ENCODE results near the gene PHACTR3.

GRCh38 chr20:59611286-59611685, 6.9 kb downstream of the PHACTR3 start:
- TF ChIP-seq FOSL2 (IDR thresholded peaks at IDR 0.05) (no peak), FOSL2 (CRISPR knock-in tag; IDR thresholded peaks at IDR 0.05) (no peak), EHMT2 (IDR thresholded peaks at IDR 0.05; ENCODE audit: low read depth) (no peak), BHLHE40 (IDR thresholded peaks at IDR 0.05; ENCODE audit: low read depth, low read length) (no peak), ZFP36 (IDR thresholded peaks at IDR 0.05; ENCODE audit: borderline replicate concordance, partially characterized antibody) (no peak), EHF (CRISPR knock-in tag; IDR thresholded peaks at IDR 0.05) (no peak), POLR2A (IDR thresholded peaks at IDR 0.05; ENCODE audit: low read length) (no peak), CHD2 (IDR thresholded peaks at IDR 0.05; ENCODE audit: low read length, partially characterized antibody) (no peak), RAD21 (conservative IDR thresholded peaks at IDR 0.05 in 1 of 2, IDR thresholded peaks at IDR 0.05 in 1 of 2) (no peak), EP300 (IDR thresholded peaks at IDR 0.05) (no peak), HDAC2 (IDR thresholded peaks at IDR 0.05) (no peak)
- TF ChIP-seq, protein P1, sequence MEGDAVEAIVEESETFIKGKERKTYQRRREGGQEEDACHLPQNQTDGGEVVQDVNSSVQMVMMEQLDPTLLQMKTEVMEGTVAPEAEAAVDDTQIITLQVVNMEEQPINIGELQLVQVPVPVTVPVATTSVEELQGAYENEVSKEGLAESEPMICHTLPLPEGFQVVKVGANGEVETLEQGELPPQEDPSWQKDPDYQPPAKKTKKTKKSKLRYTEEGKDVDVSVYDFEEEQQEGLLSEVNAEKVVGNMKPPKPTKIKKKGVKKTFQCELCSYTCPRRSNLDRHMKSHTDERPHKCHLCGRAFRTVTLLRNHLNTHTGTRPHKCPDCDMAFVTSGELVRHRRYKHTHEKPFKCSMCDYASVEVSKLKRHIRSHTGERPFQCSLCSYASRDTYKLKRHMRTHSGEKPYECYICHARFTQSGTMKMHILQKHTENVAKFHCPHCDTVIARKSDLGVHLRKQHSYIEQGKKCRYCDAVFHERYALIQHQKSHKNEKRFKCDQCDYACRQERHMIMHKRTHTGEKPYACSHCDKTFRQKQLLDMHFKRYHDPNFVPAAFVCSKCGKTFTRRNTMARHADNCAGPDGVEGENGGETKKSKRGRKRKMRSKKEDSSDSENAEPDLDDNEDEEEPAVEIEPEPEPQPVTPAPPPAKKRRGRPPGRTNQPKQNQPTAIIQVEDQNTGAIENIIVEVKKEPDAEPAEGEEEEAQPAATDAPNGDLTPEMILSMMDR (IDR thresholded peaks at IDR 0.05) = no peak
- TF ChIP-seq, protein P2, sequence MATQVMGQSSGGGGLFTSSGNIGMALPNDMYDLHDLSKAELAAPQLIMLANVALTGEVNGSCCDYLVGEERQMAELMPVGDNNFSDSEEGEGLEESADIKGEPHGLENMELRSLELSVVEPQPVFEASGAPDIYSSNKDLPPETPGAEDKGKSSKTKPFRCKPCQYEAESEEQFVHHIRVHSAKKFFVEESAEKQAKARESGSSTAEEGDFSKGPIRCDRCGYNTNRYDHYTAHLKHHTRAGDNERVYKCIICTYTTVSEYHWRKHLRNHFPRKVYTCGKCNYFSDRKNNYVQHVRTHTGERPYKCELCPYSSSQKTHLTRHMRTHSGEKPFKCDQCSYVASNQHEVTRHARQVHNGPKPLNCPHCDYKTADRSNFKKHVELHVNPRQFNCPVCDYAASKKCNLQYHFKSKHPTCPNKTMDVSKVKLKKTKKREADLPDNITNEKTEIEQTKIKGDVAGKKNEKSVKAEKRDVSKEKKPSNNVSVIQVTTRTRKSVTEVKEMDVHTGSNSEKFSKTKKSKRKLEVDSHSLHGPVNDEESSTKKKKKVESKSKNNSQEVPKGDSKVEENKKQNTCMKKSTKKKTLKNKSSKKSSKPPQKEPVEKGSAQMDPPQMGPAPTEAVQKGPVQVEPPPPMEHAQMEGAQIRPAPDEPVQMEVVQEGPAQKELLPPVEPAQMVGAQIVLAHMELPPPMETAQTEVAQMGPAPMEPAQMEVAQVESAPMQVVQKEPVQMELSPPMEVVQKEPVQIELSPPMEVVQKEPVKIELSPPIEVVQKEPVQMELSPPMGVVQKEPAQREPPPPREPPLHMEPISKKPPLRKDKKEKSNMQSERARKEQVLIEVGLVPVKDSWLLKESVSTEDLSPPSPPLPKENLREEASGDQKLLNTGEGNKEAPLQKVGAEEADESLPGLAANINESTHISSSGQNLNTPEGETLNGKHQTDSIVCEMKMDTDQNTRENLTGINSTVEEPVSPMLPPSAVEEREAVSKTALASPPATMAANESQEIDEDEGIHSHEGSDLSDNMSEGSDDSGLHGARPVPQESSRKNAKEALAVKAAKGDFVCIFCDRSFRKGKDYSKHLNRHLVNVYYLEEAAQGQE (IDR thresholded peaks at IDR 0.05) = no peak
- TF ChIP-seq, protein P3, sequence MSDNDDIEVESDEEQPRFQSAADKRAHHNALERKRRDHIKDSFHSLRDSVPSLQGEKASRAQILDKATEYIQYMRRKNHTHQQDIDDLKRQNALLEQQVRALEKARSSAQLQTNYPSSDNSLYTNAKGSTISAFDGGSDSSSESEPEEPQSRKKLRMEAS (IDR thresholded peaks at IDR 0.05) = no peak

Data from A549 (cell line).